A549 (cell line): ENCODE measurements around the gene CACNA1D.

Source experiments
- CBX8 ChIP-seq: fragments of 200-600 bp; sonication (generic); IDR thresholded peaks from 2 replicates; pipeline ENCODE4 v1.6.1; 2016
- JUNB ChIP-seq: fragments of >200 bp; sonication (Bioruptor Twin); formaldehyde crosslinking; IDR thresholded peaks from 2 replicates; pipeline ENCODE4 v1.6.1; 2016
- MAFK ChIP-seq: fragments of 450-650 bp; IDR thresholded peaks from 2 replicates; pipeline ENCODE4 v1.6.1; 2014; ENCODE audit not compliant: partially characterized antibody
- TF ChIP-seq, protein P1 (sequence below): fragments of >200 bp; sonication (Bioruptor Twin); formaldehyde crosslinking; IDR thresholded peaks from 3 replicates; pipeline ENCODE4 v1.5.1; 2016
- TF ChIP-seq, protein P2 (sequence below): IDR thresholded peaks from 2 replicates; pipeline ENCODE4 v1.6.1; 2012

DNA sequence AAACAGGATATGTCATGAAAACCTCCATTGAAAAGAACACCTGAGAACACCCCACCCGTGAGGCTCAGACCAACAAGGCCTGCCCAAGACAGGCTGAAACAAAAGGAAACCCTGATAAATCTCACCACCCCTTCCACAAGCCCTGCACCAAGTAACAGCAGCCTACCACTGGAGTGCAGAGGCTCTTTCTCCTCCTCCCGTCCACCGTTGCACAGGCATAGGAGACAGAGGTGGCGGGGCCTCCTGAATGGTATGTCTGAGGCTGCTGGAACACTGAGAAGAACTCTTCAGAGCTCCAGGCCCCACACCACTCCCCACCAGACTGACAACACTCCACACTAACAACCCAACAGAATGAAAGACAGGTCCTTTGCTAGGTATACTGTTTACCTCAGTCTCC, 330.4 kb downstream of the CACNA1D start:
- TF ChIP-seq MAFK = no peak
- TF ChIP-seq, protein P1, sequence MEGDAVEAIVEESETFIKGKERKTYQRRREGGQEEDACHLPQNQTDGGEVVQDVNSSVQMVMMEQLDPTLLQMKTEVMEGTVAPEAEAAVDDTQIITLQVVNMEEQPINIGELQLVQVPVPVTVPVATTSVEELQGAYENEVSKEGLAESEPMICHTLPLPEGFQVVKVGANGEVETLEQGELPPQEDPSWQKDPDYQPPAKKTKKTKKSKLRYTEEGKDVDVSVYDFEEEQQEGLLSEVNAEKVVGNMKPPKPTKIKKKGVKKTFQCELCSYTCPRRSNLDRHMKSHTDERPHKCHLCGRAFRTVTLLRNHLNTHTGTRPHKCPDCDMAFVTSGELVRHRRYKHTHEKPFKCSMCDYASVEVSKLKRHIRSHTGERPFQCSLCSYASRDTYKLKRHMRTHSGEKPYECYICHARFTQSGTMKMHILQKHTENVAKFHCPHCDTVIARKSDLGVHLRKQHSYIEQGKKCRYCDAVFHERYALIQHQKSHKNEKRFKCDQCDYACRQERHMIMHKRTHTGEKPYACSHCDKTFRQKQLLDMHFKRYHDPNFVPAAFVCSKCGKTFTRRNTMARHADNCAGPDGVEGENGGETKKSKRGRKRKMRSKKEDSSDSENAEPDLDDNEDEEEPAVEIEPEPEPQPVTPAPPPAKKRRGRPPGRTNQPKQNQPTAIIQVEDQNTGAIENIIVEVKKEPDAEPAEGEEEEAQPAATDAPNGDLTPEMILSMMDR = no peak
- no peak for TF ChIP-seq JUNB
- TF ChIP-seq, protein P2, sequence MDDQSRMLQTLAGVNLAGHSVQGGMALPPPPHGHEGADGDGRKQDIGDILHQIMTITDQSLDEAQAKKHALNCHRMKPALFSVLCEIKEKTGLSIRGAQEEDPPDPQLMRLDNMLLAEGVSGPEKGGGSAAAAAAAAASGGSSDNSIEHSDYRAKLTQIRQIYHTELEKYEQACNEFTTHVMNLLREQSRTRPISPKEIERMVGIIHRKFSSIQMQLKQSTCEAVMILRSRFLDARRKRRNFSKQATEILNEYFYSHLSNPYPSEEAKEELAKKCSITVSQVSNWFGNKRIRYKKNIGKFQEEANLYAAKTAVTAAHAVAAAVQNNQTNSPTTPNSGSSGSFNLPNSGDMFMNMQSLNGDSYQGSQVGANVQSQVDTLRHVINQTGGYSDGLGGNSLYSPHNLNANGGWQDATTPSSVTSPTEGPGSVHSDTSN = no peak
- TF ChIP-seq CBX8 = no peak
